AG09309 (cell line): ENCODE data around the gene PLPP4.
A peak's percentile ranks its signal among the peaks of the same experiment; 100 is the strongest.

ENCODE experiments used
- DNase-seq: peaks from one replicate; pipeline ENCODE4 v3.0.0-alpha.2; 2010; ENCODE audit warnings: low read depth
- H3K4me3 ChIP-seq: 2 replicates; pipeline ENCODE4 v1.5.1; 2011; ENCODE audit warnings: mild to moderate bottlenecking, low read depth, low read length, moderate library complexity; ENCODE audit not compliant: control insufficient read depth
- TF ChIP-seq, protein P1 (sequence below): IDR thresholded peaks from 2 replicates; pipeline ENCODE4 v1.5.1; 2011; ENCODE audit warnings: mild to moderate bottlenecking, low read depth, low read length, inconsistent platforms; ENCODE audit not compliant: insufficient read depth, control insufficient read depth; ENCODE audit errors: missing control alignments

PLPP4 gene

DNA sequence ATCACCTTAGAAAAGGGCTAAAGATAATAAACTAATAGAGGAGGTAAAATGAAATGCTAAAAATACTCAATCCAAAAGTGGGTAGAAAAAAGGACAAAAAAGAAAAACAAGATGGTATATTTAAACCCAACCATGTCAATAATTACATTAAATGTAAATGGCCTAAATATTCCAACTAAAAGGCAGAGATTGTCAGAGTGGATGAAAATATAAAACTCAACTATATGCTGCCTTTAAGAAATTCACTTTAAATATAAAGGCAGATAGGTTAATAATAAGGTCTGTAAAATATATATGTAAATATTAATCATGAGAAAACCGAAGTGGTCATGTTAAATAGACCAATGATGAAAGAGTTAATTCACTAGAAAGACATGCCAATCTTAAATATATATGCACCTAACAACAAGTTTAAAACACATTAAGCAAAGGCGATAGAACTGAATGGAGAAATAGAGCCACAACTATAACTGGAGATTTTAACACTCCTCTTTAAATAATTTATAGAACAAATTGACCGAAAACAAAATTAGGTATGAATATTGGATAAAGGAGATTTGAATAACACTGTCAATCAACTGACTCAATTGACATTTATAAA lies 159.4 kb downstream of the PLPP4 start:
- DNase-seq = no peak
- no peak overlapping the region for H3K4me3 ChIP-seq
- TF ChIP-seq, protein P1, sequence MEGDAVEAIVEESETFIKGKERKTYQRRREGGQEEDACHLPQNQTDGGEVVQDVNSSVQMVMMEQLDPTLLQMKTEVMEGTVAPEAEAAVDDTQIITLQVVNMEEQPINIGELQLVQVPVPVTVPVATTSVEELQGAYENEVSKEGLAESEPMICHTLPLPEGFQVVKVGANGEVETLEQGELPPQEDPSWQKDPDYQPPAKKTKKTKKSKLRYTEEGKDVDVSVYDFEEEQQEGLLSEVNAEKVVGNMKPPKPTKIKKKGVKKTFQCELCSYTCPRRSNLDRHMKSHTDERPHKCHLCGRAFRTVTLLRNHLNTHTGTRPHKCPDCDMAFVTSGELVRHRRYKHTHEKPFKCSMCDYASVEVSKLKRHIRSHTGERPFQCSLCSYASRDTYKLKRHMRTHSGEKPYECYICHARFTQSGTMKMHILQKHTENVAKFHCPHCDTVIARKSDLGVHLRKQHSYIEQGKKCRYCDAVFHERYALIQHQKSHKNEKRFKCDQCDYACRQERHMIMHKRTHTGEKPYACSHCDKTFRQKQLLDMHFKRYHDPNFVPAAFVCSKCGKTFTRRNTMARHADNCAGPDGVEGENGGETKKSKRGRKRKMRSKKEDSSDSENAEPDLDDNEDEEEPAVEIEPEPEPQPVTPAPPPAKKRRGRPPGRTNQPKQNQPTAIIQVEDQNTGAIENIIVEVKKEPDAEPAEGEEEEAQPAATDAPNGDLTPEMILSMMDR = no peak

DNA sequence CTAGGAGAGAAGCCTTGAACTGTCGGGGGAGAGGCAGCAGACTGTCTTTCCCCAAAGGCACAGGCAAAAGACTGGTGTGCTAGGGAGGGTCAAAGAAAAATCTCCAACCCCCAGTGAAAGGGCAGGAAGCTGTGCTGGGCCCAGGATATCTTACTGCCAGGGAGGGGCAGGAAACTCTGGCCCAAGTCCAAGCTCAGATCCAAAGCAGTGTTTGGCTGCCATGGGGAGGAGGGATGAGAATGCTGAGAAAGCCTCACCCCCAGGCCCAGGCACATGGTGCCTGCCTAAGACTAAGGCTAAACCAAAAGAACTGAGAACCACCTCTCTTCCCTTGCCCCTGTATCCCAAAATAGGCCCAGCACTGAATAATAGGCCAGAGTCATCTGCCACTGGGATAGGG lies 171.2 kb downstream of the PLPP4 start:
- DNase-seq = no peak
- TF ChIP-seq, protein P1 = no peak
- H3K4me3 ChIP-seq = no peak overlapping the region

DNA sequence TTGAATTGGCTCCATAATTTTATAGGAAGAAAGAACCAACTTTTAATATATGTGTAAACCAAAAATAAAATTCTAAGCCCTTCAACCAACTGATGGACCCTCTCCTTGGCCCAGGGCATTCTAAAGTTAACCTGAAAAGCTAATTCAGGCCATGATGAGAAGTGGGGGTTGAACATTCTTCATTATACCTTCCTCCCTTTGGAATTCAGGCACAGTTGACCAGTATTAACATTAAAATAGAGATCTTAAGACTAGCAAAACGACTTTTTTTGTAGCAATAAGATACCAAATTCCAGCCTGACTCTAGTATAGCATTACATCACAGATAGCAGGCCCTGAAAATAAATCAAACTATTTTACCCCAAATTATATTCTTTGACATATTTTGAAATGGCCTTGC lies 173.2 kb downstream of the PLPP4 start:
- TF ChIP-seq, protein P1 = no peak
- no peak overlapping the region for H3K4me3 ChIP-seq
- no peak for DNase-seq

DNA sequence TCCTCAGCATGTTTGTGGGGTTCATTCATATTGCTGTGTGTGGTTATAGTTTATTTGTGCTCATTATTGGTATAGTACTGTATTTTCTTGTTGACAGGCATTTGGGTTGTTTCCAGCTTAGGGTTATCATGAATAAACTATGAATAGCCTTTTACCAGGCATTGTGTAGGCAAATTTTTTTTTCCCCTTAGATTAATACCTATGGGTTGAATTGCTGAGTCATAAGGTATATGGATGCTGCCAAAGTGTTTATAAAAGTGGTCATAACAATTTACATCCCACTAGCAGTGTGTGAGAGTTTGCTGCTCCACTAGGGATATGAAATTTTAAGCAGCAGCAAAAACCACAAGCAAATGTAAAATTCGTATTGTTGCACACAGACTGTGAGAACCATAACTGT lies 175.0 kb downstream of the PLPP4 start:
- TF ChIP-seq, protein P1 = no peak
- H3K4me3 ChIP-seq = no peak overlapping the region
- no peak for DNase-seq

DNA sequence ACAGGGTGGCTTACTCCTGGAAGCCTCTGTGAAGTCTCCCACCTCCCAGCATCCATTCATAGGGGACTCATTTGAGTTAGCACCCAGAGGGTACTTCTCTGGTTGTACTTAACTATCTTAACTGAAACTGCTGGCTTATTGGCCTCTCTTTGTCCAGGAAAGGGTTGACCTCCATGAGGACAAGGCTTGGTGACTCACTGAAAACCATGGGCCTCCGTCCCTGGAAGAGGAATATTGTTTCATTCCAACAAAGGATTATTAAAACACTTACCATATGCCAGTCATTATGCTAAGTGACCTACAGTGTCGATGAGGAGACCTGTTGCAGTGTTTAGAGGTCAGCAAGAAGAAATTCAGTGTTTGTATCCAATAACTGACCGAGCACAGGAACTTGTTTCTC lies 175.9 kb downstream of the PLPP4 start:
- TF ChIP-seq, protein P1 = no peak
- DNase-seq = no peak
- H3K4me3 ChIP-seq = no peak overlapping the region

DNA sequence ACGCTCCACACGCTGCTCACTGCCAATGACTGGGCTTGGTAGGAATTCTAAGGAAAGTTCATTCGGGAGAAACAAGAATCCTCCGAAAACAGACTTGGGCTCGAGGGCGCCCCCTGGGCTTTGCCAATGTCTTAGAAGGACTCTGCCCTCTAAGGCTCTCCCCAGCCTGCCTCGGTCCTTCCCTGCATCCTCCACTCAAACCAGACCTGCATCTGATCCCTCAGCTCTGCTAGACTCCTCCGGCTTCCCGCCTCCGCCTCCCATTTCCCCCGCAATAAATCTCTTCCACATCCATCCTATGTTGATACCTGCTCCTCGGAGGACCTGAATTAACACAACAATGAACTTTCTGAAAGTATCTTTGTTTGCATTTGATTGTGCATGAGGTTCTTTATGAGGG lies 177.6 kb downstream of the PLPP4 start:
- TF ChIP-seq, protein P1 = peak; percentile 3
- DNase-seq = no peak
- no peak overlapping the region for H3K4me3 ChIP-seq
